Central memory CD4-positive, alpha-beta T cell (primary cell): ENCODE data around the gene MAPK12.

Source experiments
- DNase-seq: peaks from one replicate; pipeline ENCODE4 v3.0.0; 2022

MAPK12 gene

DNA sequence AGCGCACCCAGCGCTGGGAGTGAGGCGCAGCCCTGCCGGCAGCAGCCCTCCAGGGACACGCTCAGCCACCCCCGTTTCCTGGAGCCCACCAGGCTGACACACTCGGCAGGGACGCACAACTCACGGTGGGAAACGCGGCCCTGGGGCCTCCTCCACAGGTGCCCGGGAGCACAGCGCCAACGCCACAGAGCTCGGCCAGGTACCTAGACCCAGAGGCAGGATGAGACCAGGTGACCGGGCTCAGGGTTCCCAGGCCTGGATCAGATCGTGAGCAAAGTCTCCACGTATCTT, 34.7 kb downstream of the MAPK12 start:
- no peak for DNase-seq

DNA sequence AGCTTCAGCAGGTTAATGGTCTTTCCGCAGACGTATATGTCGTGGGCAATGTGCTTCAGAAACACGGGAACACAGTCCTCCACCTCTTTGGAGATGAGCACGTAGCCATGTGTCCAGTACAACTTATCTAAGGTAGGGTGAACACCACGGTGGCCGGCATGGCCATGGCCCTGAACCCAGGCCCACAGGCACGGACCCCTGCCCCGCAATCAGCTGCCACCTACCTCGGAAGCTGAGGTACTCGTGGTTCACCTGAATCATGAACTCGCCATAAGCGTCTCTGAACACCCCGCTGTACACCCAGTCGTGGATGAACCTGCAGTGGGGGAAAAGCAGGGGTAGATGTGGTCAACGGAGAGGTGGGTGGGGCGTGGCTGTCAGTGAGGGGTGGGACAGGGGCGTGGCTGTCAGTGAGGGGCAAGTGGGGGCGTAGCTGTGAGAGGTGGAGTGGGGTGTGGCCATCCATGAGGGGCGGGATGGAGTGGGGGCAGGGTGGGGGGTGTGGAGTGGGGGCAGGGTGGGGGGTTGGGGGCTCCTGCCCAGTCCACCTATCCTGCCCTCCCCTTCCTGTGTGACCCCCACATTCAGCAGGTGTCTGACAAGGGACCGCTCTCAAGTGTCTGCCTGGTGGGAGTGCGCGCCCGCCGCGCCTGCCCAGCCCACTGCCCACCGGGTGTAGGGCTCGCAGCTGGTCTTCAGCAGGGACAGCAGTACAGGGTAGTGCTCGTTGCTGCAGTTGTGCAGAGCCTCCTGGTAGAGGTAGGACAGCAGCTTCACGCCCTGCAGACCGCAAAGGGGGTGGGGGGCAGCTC, 35.2 kb downstream of the MAPK12 start:
- no peak for DNase-seq

GRCh38 chr22:50225200-50225969, 36.1 kb downstream of the MAPK12 start:
- DNase-seq: no peak

- DNase-seq: no peak
These were observed 37.4 kb downstream of the MAPK12 start for GRCh38 chr22:50224071-50224470.

DNA sequence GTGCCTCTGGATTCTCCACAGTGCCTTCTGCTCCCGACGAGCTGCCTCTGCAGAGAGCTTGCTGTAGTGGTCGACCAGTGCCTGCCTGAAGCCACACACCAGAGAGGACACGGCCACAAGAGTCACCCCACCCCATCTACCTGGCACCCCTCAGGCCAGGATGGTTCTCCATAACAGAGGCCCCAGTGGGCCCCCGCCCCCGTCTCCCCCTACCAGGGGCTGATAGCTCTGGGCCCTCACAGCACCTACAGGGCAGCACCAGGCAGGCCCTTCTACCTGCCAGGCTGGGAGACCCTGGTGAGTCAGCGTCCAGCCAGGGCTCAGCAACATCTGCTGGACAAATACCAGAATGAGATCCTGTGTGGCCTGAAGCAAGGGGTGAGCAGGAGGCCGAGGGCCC, 39.0 kb downstream of the MAPK12 start:
- DNase-seq: no peak

- DNase-seq: no peak
These were observed 39.8 kb downstream of the MAPK12 start for GRCh38 chr22:50221410-50222300.

DNA sequence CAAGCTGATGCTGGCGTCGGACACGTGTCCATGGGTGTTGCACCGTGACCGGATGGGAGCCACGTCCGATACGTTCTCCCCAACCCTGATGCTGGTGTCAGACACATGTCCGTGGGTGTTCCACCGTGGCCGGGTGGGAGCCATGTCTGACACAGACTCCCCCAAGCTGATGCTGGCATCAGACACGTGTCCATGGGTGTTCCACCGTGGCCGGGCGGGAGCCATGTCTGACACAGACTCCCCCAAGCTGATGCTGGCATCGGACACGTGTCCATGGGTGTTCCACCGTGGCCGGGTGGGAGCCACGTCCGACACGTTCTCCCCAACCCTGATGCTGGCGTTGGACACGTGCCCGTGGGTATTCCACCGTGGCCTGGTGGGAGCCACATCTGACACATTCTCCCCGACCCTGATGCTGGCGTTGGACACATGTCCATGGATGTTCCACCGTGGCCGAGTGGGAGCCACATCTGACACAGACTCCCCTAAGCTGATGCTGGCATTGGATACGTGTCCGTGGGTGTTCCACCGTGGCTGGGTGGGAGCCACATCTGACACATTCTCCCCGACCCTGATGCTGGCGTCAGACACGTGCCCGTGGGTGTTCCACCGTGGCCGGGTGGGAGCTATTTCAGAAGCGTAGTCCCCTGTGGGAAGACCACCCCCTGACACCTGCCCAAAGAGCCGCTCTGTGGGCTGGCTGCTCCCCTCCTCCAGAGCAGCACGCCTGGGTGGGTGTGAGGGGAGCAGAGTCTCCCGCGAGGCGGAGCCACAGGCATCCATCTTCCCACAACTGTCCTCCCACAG, 40.7 kb downstream of the MAPK12 start:
- no peak for DNase-seq

DNA sequence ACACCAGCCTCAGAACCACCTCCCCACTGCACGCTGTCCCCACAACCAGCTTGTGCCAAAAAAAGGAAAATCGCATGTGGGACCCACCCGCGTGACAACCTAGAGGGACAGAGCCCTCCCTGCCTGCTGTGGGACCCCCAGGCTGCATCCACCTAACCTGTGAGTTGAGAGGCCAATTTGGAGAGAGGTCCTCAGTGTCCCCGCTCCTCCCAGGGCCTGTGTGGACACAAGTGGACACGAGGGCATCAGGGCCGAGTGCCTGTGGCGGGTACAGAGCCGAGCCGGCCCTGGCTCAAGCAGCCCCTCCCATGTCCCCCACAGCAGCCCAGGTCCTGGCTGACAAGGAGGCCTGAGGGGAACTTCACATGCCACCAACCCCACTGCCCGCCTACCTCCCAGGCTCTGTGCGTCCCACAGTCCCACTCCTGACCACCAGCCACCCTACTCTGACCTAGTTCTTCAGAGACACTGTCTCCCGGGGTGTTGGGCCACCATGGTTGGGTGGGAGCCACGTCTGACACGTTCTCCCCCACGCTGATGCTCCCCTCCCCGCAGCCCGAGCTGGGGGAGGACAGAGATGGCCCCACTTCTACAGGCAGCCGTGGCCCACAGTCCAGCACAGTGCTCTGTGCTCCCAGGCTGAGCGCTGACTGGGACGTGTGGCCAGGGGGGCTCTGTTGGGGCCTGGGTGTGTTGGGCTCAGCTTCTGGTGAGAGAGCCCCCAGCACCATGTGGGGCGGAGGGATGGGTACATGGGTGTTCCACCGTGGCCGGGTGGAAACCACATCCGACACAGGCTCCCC, 41.5 kb downstream of the MAPK12 start:
- no peak for DNase-seq

- DNase-seq: no peak
These were observed 42.3 kb downstream of the MAPK12 start for GRCh38 chr22:50218996-50219727.

GRCh38 chr22:50218153-50218995, 43.1 kb downstream of the MAPK12 start:
- DNase-seq: no peak

GRCh38 chr22:50217543-50218152, 43.8 kb downstream of the MAPK12 start:
- DNase-seq: no peak

- no peak for DNase-seq
These were observed 44.6 kb downstream of the MAPK12 start for GRCh38 chr22:50216684-50217520.

- no peak for DNase-seq
These were observed 45.3 kb downstream of the MAPK12 start for GRCh38 chr22:50216055-50216683.

DNA sequence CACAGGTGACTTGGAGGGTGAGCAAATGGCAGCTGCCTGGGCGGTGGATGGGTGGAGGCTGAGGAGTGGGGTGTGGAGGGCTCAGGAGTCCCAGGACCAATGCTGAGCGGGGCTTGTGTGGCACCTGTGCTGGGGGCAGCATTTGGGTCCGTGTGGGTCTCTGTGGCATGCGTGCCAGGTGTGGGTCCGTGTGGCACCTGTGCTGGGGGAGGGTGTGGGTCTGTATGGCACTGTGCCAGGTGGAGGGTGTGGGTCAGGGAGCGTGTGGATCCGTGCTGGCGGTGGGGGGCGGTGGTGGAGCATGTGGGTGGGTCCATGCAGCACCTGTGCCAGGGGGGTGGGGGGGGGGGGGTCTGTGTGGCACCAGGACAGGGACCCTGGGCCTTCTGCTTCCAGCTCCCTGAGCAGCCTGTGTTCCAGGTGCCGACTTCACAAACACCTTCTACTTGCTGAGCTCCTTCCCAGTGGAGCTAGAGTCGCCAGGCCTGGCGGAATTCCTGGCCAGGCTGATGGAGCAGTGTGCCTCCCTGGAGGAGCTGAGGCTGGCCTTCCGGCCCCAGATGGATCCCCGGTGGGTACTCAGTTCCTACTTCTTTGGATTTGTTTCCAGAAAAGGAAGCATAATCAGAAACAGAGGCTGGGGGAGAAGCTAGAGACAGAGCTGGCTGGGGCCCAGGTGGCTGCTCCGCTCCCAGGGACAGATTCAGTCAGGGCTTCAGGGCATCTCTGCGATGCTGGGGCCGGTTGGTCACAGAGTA, 46.0 kb downstream of the MAPK12 start:
- no peak for DNase-seq

DNA sequence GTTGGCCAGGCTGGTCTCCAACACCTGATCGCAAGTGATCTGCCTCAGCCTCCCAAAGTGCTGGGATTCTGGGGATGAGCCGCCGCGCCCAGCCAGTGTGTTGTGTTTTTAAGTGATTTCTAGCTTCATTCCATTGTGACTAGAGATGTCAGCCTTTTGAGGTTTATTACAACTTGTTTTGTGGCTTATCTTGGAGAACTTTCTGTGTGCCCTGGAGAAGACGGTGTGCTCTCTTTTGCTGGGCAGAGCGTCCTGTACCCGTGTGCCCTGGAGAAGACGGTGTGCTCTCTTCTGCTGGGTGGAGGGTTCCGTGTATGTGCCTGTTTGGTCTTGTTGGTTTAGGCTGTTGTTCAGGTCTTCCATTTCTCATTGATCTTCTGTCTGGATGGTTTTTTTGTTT, 48.2 kb downstream of the MAPK12 start:
- DNase-seq: no peak

- no peak for DNase-seq
These were observed 50.3 kb downstream of the MAPK12 start for GRCh38 chr22:50211147-50211546.
